AG04450 (cell line): Measurements from ENCODE around the gene FOXL2NB. TPM values are rescaled to one million over a fixed set of nuclear protein-coding genes. Genes with fewer than 3 reads are reported as not detected.
A peak's percentile ranks its signal among the peaks of the same experiment; 100 is the strongest.

Experiments used
- CTCF ChIA-PET: fragments of 300-600, 350-600 bp; formaldehyde crosslinking; extraction: SDS; loops from one replicate; lab custom pipeline; 2022; ENCODE audit warnings: antibody characterized with exemption, inconsistent platforms; lab: Charles Lee
- POLR2A ChIA-PET: fragments of 350-600 bp; formaldehyde crosslinking; extraction: SDS; loops from one replicate; lab custom pipeline; 2021; ENCODE audit warnings: antibody characterized with exemption, inconsistent platforms; lab: Yijun Ruan, JAX
- DNase-seq: peaks from one replicate; pipeline ENCODE4 v3.0.0-alpha.2; 2011; ENCODE audit warnings: low read depth, low spot score
- H3K27ac ChIP-seq: one replicate; pipeline ENCODE4 v1.5.1; 2012; ENCODE audit warnings: low read depth, low read length, control low read depth
- H3K27me3 ChIP-seq: one replicate; pipeline ENCODE4 v1.6.0; 2012; ENCODE audit warnings: low read length; ENCODE audit not compliant: control insufficient read depth, insufficient read depth
- H3K4me3 ChIP-seq: 2 replicates; pipeline ENCODE4 v1.5.1; 2011; ENCODE audit warnings: mild to moderate bottlenecking, low read depth, low read length, control low read depth
- H3K9me3 ChIP-seq: 2 replicates; pipeline ENCODE4 v1.5.1; 2012; ENCODE audit warnings: low read length; ENCODE audit not compliant: control insufficient read depth, insufficient read depth
- CTCF ChIP-seq: IDR thresholded peaks from 2 replicates; pipeline ENCODE4 v1.5.1; 2011; ENCODE audit warnings: low read depth, low read length, control low read depth, inconsistent platforms
- polyA plus RNA-seq: library from polyadenylated mRNA; depleted of rRNA; stranded (reverse); fragments of >200 nt; gene quantifications from 2 replicates; pipeline ENCODE4 v1.2.3, GENCODE V29; 2011

FOXL2NB gene
- polyA plus RNA-seq, 1 experiment = 0.05 TPM

- ChIA-PET CTCF (interaction anchor here (0.6 to 2.6 kb wide), 15 partner anchors 9 to 412 kb away, joined by 3 to 17 read pairs (median 4); partner anchors contain the start of gene CEP70), POLR2A (no interaction called here)
- Histone ChIP-seq H3K9me3 (peaks cover 18% of the 10 kb centered on the region; the same call in 1 of the 2 replicates), H3K4me3 (no peak overlapping the region), H3K27ac (no peak overlapping the region), H3K27me3 (peaks cover 93% of the 10 kb centered on the region)
- peak; percentile 11 for DNase-seq
- peak; percentile 70 for TF ChIP-seq CTCF
Observed at GRCh38 chr3:138941259-138941885, 5.6 kb upstream of the FOXL2NB start.

GRCh38 chr3:138942271-138942670 is 4.7 kb upstream of the FOXL2NB start:
- no peak for DNase-seq
- CTCF ChIA-PET = interaction anchor here (0.7 to 2.5 kb wide), 7 partner anchors 8 to 411 kb away, joined by 3 to 17 read pairs (median 7); no protein-coding TSS in a partner anchor
- Histone ChIP-seq H3K27me3 (peaks cover 93% of the 10 kb centered on the region), H3K4me3 (no peak overlapping the region), H3K27ac (no peak overlapping the region), H3K9me3 (peaks cover 14% of the 10 kb centered on the region; the same call in 1 of the 2 replicates)
- TF ChIP-seq CTCF = no peak
- POLR2A ChIA-PET = no interaction called here

- Histone ChIP-seq H3K27me3 (peaks cover 93% of the 10 kb centered on the region), H3K27ac (no peak overlapping the region), H3K4me3 (no peak overlapping the region), H3K9me3 (peaks cover 14% of the 10 kb centered on the region; the same call in 1 of the 2 replicates)
- DNase-seq = no peak
- POLR2A ChIA-PET = no interaction called here
- CTCF ChIA-PET = no interaction called here
- TF ChIP-seq CTCF = no peak
Observed at GRCh38 chr3:138942861-138943623, 4.0 kb upstream of the FOXL2NB start.

- no peak for DNase-seq
- H3K9me3 ChIP-seq = peaks cover 14% of the 10 kb centered on the region; the same call in 1 of the 2 replicates
- peaks cover 93% of the 10 kb centered on the region for H3K27me3 ChIP-seq
- ChIA-PET CTCF (interaction anchor here (0.6 to 1.9 kb wide), 3 partner anchors 8 to 28 kb away, joined by 3 to 9 read pairs (median 4); no protein-coding TSS in a partner anchor), POLR2A (no interaction called here)
- no peak for TF ChIP-seq CTCF
- H3K27ac ChIP-seq = no peak overlapping the region
- no peak overlapping the region for H3K4me3 ChIP-seq
Observed at GRCh38 chr3:138943724-138944653, 3.0 kb upstream of the FOXL2NB start.
